Activated CD8-positive, alpha-beta T cell treated with anti-CD3 and anti-CD28 coated beads, Interleukin-2, amount 10 ng/mL, durations not matched to agents 7 days and 5 days (primary cell): Measurements from ENCODE around the gene RAMP2. TPM values are rescaled to one million over a fixed set of nuclear protein-coding genes. Genes with fewer than 3 reads are reported as not detected.
"Not testable (repeated sequence)": the region's sequence is repeated elsewhere in the genome, so short reads cannot be mapped to it uniquely, and the experiment has no call there.

Experiments
- ATAC-seq: fragments of 150-1000 bp; cut with Tn5 transposase; one replicate; pipeline ENCODE4 v1.10.0; 2021; ENCODE audit warnings: moderate library complexity
- CTCF ChIA-PET: fragments of 350-600 bp; sonication (Branson Sonifier 250); formaldehyde crosslinking; loops from one replicate; lab custom pipeline; 2021; ENCODE audit warnings: antibody characterized with exemption; lab: Charles Lee
- POLR2A ChIA-PET: fragments of 350-600 bp; sonication (Branson Sonifier 250); formaldehyde crosslinking; loops from one replicate; lab custom pipeline; 2021; ENCODE audit warnings: antibody characterized with exemption; lab: Charles Lee
- DNase-seq: peaks from one replicate; pipeline ENCODE4 v3.0.0-alpha.2; 2020
- H3K27ac Mint-ChIP-seq: one replicate; pipeline ENCODE4 v1.8.0; 2021; ENCODE audit warnings: mild to moderate bottlenecking, mixed read lengths
- H3K27me3 Mint-ChIP-seq: one replicate; pipeline ENCODE4 v1.8.0; 2021; ENCODE audit warnings: low read depth, mixed read lengths
- H3K36me3 Mint-ChIP-seq: one replicate; pipeline ENCODE4 v1.8.0; 2021; ENCODE audit warnings: low read depth, mixed read lengths
- H3K4me1 Mint-ChIP-seq: one replicate; pipeline ENCODE4 v1.8.0; 2021; ENCODE audit warnings: low read depth, mixed read lengths
- H3K4me3 Mint-ChIP-seq: one replicate; pipeline ENCODE4 v1.8.0; 2021; ENCODE audit warnings: mild to moderate bottlenecking, mixed read lengths
- H3K9me3 Mint-ChIP-seq: one replicate; pipeline ENCODE4 v1.8.0; 2022; ENCODE audit warnings: mixed read lengths; ENCODE audit not compliant: insufficient read depth
- total RNA-seq, 2 experiments: library from RNA; stranded (reverse); gene quantifications; one replicate each; pipeline ENCODE4 v1.2.3, GENCODE V29; 2021

The RAMP2 gene
- total RNA-seq, 2 experiments from 2014 or later, result not detected

- H3K4me1 Mint-ChIP-seq, result peaks cover 15% of the 10 kb centered on the region
- no peaks in the 10 kb centered on the region for H3K9me3 Mint-ChIP-seq
- H3K4me3 Mint-ChIP-seq, result no peak overlapping the region
- CTCF ChIA-PET, result interaction anchor here (4.3 kb wide), 1 partner anchor 15 kb away, joined by 22 read pairs; no protein-coding TSS in a partner anchor
- H3K27ac Mint-ChIP-seq, result no peak overlapping the region
- ATAC-seq (no peak), DNase-seq (no peak)
- POLR2A ChIA-PET, result interaction anchor here (0.6 to 2.5 kb wide), 3 partner anchors 12 to 140 kb away, joined by 3 to 7 read pairs (median 3); partner anchors contain the start of gene VPS25
- peaks cover 6% of the 10 kb centered on the region for H3K36me3 Mint-ChIP-seq
- peaks cover 35% of the 10 kb centered on the region for H3K27me3 Mint-ChIP-seq
Measured at GRCh38 chr17:42748202-42748907, 12.7 kb upstream of the RAMP2 start.

GRCh38 chr17:42748908-42749798 lies 11.9 kb upstream of the RAMP2 start:
- DNase-seq (no peak), ATAC-seq (no peak)
- H3K27me3 Mint-ChIP-seq, result peaks cover 38% of the 10 kb centered on the region
- H3K4me3 Mint-ChIP-seq, result no peak overlapping the region
- CTCF ChIA-PET, result interaction anchor here (1.5 to 4.3 kb wide), 2 partner anchors 15 to 170 kb away, joined by 6 to 22 read pairs; no protein-coding TSS in a partner anchor
- no peaks in the 10 kb centered on the region for H3K9me3 Mint-ChIP-seq
- H3K36me3 Mint-ChIP-seq, result peaks cover 6% of the 10 kb centered on the region
- H3K4me1 Mint-ChIP-seq, result peaks cover 7% of the 10 kb centered on the region
- POLR2A ChIA-PET, result interaction anchor here (0.6 to 2.5 kb wide), 4 partner anchors 11 to 141 kb away, joined by 3 to 7 read pairs (median 3); partner anchors contain the start of gene VPS25
- H3K27ac Mint-ChIP-seq, result no peak overlapping the region

- H3K36me3 Mint-ChIP-seq, result no peaks in the 10 kb centered on the region
- peaks cover 44% of the 10 kb centered on the region for H3K27me3 Mint-ChIP-seq
- no peaks in the 10 kb centered on the region for H3K4me1 Mint-ChIP-seq
- H3K9me3 Mint-ChIP-seq, result no peaks in the 10 kb centered on the region
- no peak overlapping the region for H3K4me3 Mint-ChIP-seq
- H3K27ac Mint-ChIP-seq, result no peak overlapping the region
- POLR2A ChIA-PET, result interaction anchor here (2.5 kb wide), 1 partner anchor 23 kb away, joined by 7 read pairs; the partner anchor contains the start of gene VPS25
- CTCF ChIA-PET, result interaction anchor here (1.0 to 4.3 kb wide), 4 partner anchors 13 to 173 kb away, joined by 3 to 22 read pairs (median 4); partner anchors contain the start of gene PSMC3IP
- ATAC-seq, result no peak
- DNase-seq, result no peak
Measured at GRCh38 chr17:42750739-42751344, 10.2 kb upstream of the RAMP2 start.

- Mint-ChIP-seq H3K27ac (no peak overlapping the region), H3K4me3 (no peak overlapping the region), H3K36me3 (no peaks in the 10 kb centered on the region), H3K9me3 (no peaks in the 10 kb centered on the region), H3K4me1 (no peaks in the 10 kb centered on the region), H3K27me3 (peaks cover 43% of the 10 kb centered on the region)
- ATAC-seq (no peak), DNase-seq (no peak)
- ChIA-PET CTCF (interaction anchor here (1.0 to 2.1 kb wide), 3 partner anchors 12 to 174 kb away, joined by 3 to 7 read pairs (median 3); partner anchors contain the start of gene PSMC3IP), POLR2A (interaction anchor here (0.6 kb wide), 1 partner anchor 73 kb away, joined by 3 read pairs; the partner anchor contains the start of gene BECN1)
Measured at GRCh38 chr17:42751628-42752027, 9.4 kb upstream of the RAMP2 start.

- Mint-ChIP-seq H3K9me3 (no peaks in the 10 kb centered on the region), H3K27me3 (peaks cover 46% of the 10 kb centered on the region), H3K4me3 (no peak overlapping the region), H3K27ac (no peak overlapping the region), H3K4me1 (no peaks in the 10 kb centered on the region), H3K36me3 (no peaks in the 10 kb centered on the region)
- DNase-seq (no peak), ATAC-seq (no peak)
- CTCF ChIA-PET, result interaction anchor here (0.9 kb wide), 1 partner anchor 9 kb away, joined by 5 read pairs; no protein-coding TSS in a partner anchor
- POLR2A ChIA-PET, result no interaction called here
Measured at GRCh38 chr17:42754782-42755181, 6.2 kb upstream of the RAMP2 start.

GRCh38 chr17:42759982-42760651 lies 910 bp upstream of the RAMP2 start:
- no peak for ATAC-seq
- Mint-ChIP-seq H3K4me3 (no peak overlapping the region), H3K4me1 (peaks cover 4% of the 10 kb centered on the region), H3K27ac (no peak overlapping the region), H3K36me3 (no peaks in the 10 kb centered on the region), H3K27me3 (peaks cover 52% of the 10 kb centered on the region), H3K9me3 (no peaks in the 10 kb centered on the region)
- ChIA-PET CTCF (interaction anchor here (0.6 to 6.7 kb wide), 5 partner anchors 33 to 212 kb away, joined by 3 to 113 read pairs (median 3); partner anchors contain the start of gene PSMC3IP), POLR2A (interaction anchor here (1.3 to 3.5 kb wide), 2 partner anchors 11 to 13 kb away, joined by 3 to 21 read pairs; partner anchors contain the start of gene VPS25)
- no peak for DNase-seq

- DNase-seq, result no peak
- no peak for ATAC-seq
- Mint-ChIP-seq H3K36me3 (no peaks in the 10 kb centered on the region), H3K4me3 (no peak overlapping the region), H3K9me3 (no peaks in the 10 kb centered on the region), H3K27me3 (peaks cover 50% of the 10 kb centered on the region), H3K4me1 (peaks cover 4% of the 10 kb centered on the region), H3K27ac (no peak overlapping the region)
- ChIA-PET POLR2A (interaction anchor here (3.5 kb wide), 1 partner anchor 12 kb away, joined by 21 read pairs; the partner anchor contains the start of gene VPS25), CTCF (interaction anchor here (1.4 to 6.7 kb wide), 3 partner anchors 11 to 185 kb away, joined by 3 to 113 read pairs (median 36); partner anchors contain the start of genes PSMC3IP and VPS25)
Measured at GRCh38 chr17:42761638-42762037, 611 bp downstream of the RAMP2 start.

- no peaks in the 10 kb centered on the region for H3K36me3 Mint-ChIP-seq
- ChIA-PET POLR2A (no interaction called here), CTCF (interaction anchor here (1.9 kb wide), 1 partner anchor 188 kb away, joined by 7 read pairs; no protein-coding TSS in a partner anchor)
- no peak overlapping the region for H3K4me3 Mint-ChIP-seq
- no peaks in the 10 kb centered on the region for H3K9me3 Mint-ChIP-seq
- peaks cover 36% of the 10 kb centered on the region for H3K27me3 Mint-ChIP-seq
- H3K27ac Mint-ChIP-seq, result no peak overlapping the region
- H3K4me1 Mint-ChIP-seq, result peaks cover 4% of the 10 kb centered on the region
- DNase-seq (no peak), ATAC-seq (no peak)
Measured at GRCh38 chr17:42766124-42766523, 5.1 kb downstream of the RAMP2 start.

- H3K4me3 Mint-ChIP-seq, result no peak overlapping the region
- H3K27me3 Mint-ChIP-seq, result peaks cover 26% of the 10 kb centered on the region
- no peaks in the 10 kb centered on the region for H3K36me3 Mint-ChIP-seq
- DNase-seq (no peak), ATAC-seq (no peak)
- H3K27ac Mint-ChIP-seq, result no peak overlapping the region
- no peaks in the 10 kb centered on the region for H3K9me3 Mint-ChIP-seq
- ChIA-PET POLR2A (no interaction called here), CTCF (no interaction called here)
- peaks cover 7% of the 10 kb centered on the region for H3K4me1 Mint-ChIP-seq
Measured at GRCh38 chr17:42767512-42767911, 6.5 kb downstream of the RAMP2 start.

GRCh38 chr17:42768006-42768405 lies 7.0 kb downstream of the RAMP2 start:
- H3K4me3 Mint-ChIP-seq, POLR2A ChIA-PET, H3K36me3 Mint-ChIP-seq, H3K9me3 Mint-ChIP-seq, CTCF ChIA-PET, DNase-seq, ATAC-seq, H3K27ac Mint-ChIP-seq: not testable (repeated sequence)
- Mint-ChIP-seq H3K27me3 (peaks cover 21% of the 10 kb centered on the region), H3K4me1 (peaks cover 10% of the 10 kb centered on the region)
